Activated CD8-positive, alpha-beta T cell treated with anti-CD3 and anti-CD28 coated beads for 36 hours (primary cell): Measurements from ENCODE around the gene ADCY9. TPM values are rescaled to one million over a fixed set of nuclear protein-coding genes. Genes with fewer than 3 reads are reported as not detected.

ENCODE experiments used
- ATAC-seq: fragments of 200-7000 bp; cut with Tn5 transposase; one replicate; pipeline ENCODE4 v1.10.0; 2021; ENCODE audit warnings: mild to moderate bottlenecking, moderate library complexity
- CTCF ChIA-PET: fragments of 350-600 bp; sonication (Branson Sonifier 250); formaldehyde crosslinking; loops from one replicate; lab custom pipeline; 2021; ENCODE audit warnings: antibody characterized with exemption; lab: Charles Lee
- POLR2A ChIA-PET: fragments of 350-600 bp; sonication (Branson Sonifier 250); formaldehyde crosslinking; loops from one replicate; lab custom pipeline; 2021; ENCODE audit warnings: antibody characterized with exemption; lab: Charles Lee
- DNase-seq: peaks from one replicate; pipeline ENCODE4 v3.0.0-alpha.2; 2020
- H3K27ac Mint-ChIP-seq: one replicate; pipeline ENCODE4 v1.8.0; 2021; ENCODE audit warnings: mild to moderate bottlenecking, mixed read lengths
- H3K27me3 Mint-ChIP-seq: one replicate; pipeline ENCODE4 v1.8.0; 2021; ENCODE audit warnings: mixed read lengths
- H3K36me3 Mint-ChIP-seq: one replicate; pipeline ENCODE4 v1.8.0; 2021; ENCODE audit warnings: low read depth, mixed read lengths
- H3K4me1 Mint-ChIP-seq: one replicate; pipeline ENCODE4 v1.8.0; 2021; ENCODE audit warnings: low read depth, mixed read lengths
- H3K4me3 Mint-ChIP-seq: one replicate; pipeline ENCODE4 v1.8.0; 2021; ENCODE audit warnings: mild to moderate bottlenecking, moderate library complexity, mixed read lengths
- H3K9me3 Mint-ChIP-seq: one replicate; pipeline ENCODE4 v1.8.0; 2021; ENCODE audit warnings: mixed read lengths
- CTCF ChIP-seq: fragments of 200-600 bp; IDR thresholded peaks from one replicate; pipeline ENCODE4 v1.8.0; 2022; ENCODE audit warnings: antibody characterized with exemption, mild to moderate bottlenecking
- intact Hi-C: fragments of 100-400 bp; cut with micrococcal nuclease; formaldehyde crosslinking; loops from one replicate; pipeline ENCODE4 v1.10.0; 2022
- total RNA-seq, 2 experiments: library from RNA; stranded (reverse); gene quantifications; one replicate each; pipeline ENCODE4 v1.2.3, GENCODE V29; 2021

Gene ADCY9
- total RNA-seq, 2 experiments from 2014 or later = 4.1 to 4.8 TPM

GRCh38 chr16:4111748-4112696 lies 4.2 kb downstream of the ADCY9 start:
- H3K4me3 Mint-ChIP-seq = peak overlapping the region; percentile 0
- H3K27me3 Mint-ChIP-seq = peaks cover 4% of the 10 kb centered on the region
- DNase-seq (no peak), ATAC-seq (no peak)
- POLR2A ChIA-PET = interaction anchor here (0.6 kb wide), 1 partner anchor 19 kb away, joined by 3 read pairs; no protein-coding TSS in a partner anchor
- CTCF ChIA-PET = interaction anchor here (0.9 to 1.7 kb wide), 4 partner anchors 16 to 173 kb away, joined by 3 to 5 read pairs (median 3); no protein-coding TSS in a partner anchor
- peaks cover 11% of the 10 kb centered on the region for H3K36me3 Mint-ChIP-seq
- intact Hi-C loops = no loop called here
- peaks cover 43% of the 10 kb centered on the region for H3K4me1 Mint-ChIP-seq
- H3K27ac Mint-ChIP-seq = no peak overlapping the region
- TF ChIP-seq CTCF = no peak
- no peaks in the 10 kb centered on the region for H3K9me3 Mint-ChIP-seq

- Mint-ChIP-seq H3K4me3 (no peak overlapping the region), H3K27me3 (peaks cover 2% of the 10 kb centered on the region), H3K36me3 (peaks cover 11% of the 10 kb centered on the region), H3K27ac (no peak overlapping the region), H3K4me1 (peaks cover 39% of the 10 kb centered on the region), H3K9me3 (no peaks in the 10 kb centered on the region)
- ATAC-seq (no peak), DNase-seq (no peak)
- intact Hi-C loops = no loop called here
- ChIA-PET CTCF (interaction anchor here (1.0 kb wide), 1 partner anchor 82 kb away, joined by 3 read pairs; no protein-coding TSS in a partner anchor), POLR2A (interaction anchor here (0.6 to 1.2 kb wide), 2 partner anchors 10 to 46 kb away, joined by 3 to 4 read pairs; no protein-coding TSS in a partner anchor)
- no peak for TF ChIP-seq CTCF
Measured at GRCh38 chr16:4110680-4111079, 5.6 kb downstream of the ADCY9 start.

GRCh38 chr16:4110065-4110464 lies 6.2 kb downstream of the ADCY9 start:
- TF ChIP-seq CTCF = no peak
- ChIA-PET CTCF (interaction anchor here (0.7 to 1.5 kb wide), 2 partner anchors 11 to 144 kb away, joined by 3 to 5 read pairs; no protein-coding TSS in a partner anchor), POLR2A (interaction anchor here (0.6 to 1.2 kb wide), 2 partner anchors 10 to 47 kb away, joined by 3 to 4 read pairs; no protein-coding TSS in a partner anchor)
- Mint-ChIP-seq H3K4me3 (no peak overlapping the region), H3K9me3 (no peaks in the 10 kb centered on the region), H3K36me3 (peaks cover 11% of the 10 kb centered on the region), H3K27ac (no peak overlapping the region), H3K4me1 (peaks cover 39% of the 10 kb centered on the region), H3K27me3 (peaks cover 2% of the 10 kb centered on the region)
- intact Hi-C loops = no loop called here
- ATAC-seq = no peak
- DNase-seq = no peak

GRCh38 chr16:4109250-4109736 lies 6.9 kb downstream of the ADCY9 start:
- no peaks in the 10 kb centered on the region for H3K27me3 Mint-ChIP-seq
- no peak overlapping the region for H3K4me3 Mint-ChIP-seq
- CTCF ChIA-PET = interaction anchor here (1.5 kb wide), 1 partner anchor 10 kb away, joined by 3 read pairs; no protein-coding TSS in a partner anchor
- H3K36me3 Mint-ChIP-seq = peaks cover 5% of the 10 kb centered on the region
- intact Hi-C loops = no loop called here
- POLR2A ChIA-PET = interaction anchor here (1.2 kb wide), 1 partner anchor 11 kb away, joined by 3 read pairs; no protein-coding TSS in a partner anchor
- DNase-seq (no peak), ATAC-seq (no peak)
- H3K9me3 Mint-ChIP-seq = no peaks in the 10 kb centered on the region
- H3K27ac Mint-ChIP-seq = no peak overlapping the region
- no peak for TF ChIP-seq CTCF
- H3K4me1 Mint-ChIP-seq = peaks cover 36% of the 10 kb centered on the region
